Trophoblast cell (in vitro differentiated cells and primary cell): ENCODE results near the gene ZNF582.
"Not testable (repeated sequence)": the region's sequence is repeated elsewhere in the genome, so short reads cannot be mapped to it uniquely, and the experiment has no call there.

Experiments used
- DNase-seq, 2 donors: peaks; one replicate each; pipeline ENCODE4 v3.0.0-alpha.2; 2016
- H2AFZ ChIP-seq: 2 replicates; pipeline ENCODE4 v1.6.1; 2013; ENCODE audit warnings: low read length, moderate library complexity, mild to moderate bottlenecking; ENCODE audit not compliant: insufficient read depth, poor library complexity
- H2AK5ac ChIP-seq: 2 replicates; pipeline ENCODE4 v1.6.1; 2013; ENCODE audit warnings: mild to moderate bottlenecking, low read length
- H2BK120ac ChIP-seq: 2 replicates; pipeline ENCODE4 v1.6.1; 2013; ENCODE audit warnings: low read length, mild to moderate bottlenecking, moderate library complexity; ENCODE audit not compliant: insufficient read depth, poor library complexity
- H2BK12ac ChIP-seq: 2 replicates; pipeline ENCODE4 v1.6.1; 2013; ENCODE audit warnings: mild to moderate bottlenecking, low read length, moderate library complexity
- H2BK5ac ChIP-seq: 2 replicates; pipeline ENCODE4 v1.6.1; 2013; ENCODE audit warnings: low read length, low read depth, moderate library complexity, mild to moderate bottlenecking; ENCODE audit not compliant: poor library complexity
- H3K14ac ChIP-seq: 2 replicates; pipeline ENCODE4 v1.6.1; 2013; ENCODE audit warnings: mild to moderate bottlenecking, low read length
- H3K18ac ChIP-seq: 2 replicates; pipeline ENCODE4 v1.6.1; 2013; ENCODE audit warnings: mild to moderate bottlenecking, low read length
- H3K23ac ChIP-seq: 2 replicates; pipeline ENCODE4 v1.6.1; 2013; ENCODE audit warnings: low read length
- H3K27ac ChIP-seq: 2 replicates; pipeline ENCODE4 v1.5.1; 2013; ENCODE audit warnings: low read depth, mild to moderate bottlenecking, inconsistent platforms, low read length, moderate library complexity
- H3K27me3 ChIP-seq: 2 replicates; pipeline ENCODE4 v1.6.1; 2013; ENCODE audit warnings: inconsistent platforms, mild to moderate bottlenecking, low read length, moderate library complexity; ENCODE audit not compliant: insufficient read depth
- H3K36me3 ChIP-seq, 2 experiments: 1 replicate in 1 of 2; 2 replicates in 1 of 2; pipeline ENCODE4 v1.6.1; 2013; ENCODE audit warnings: low read length in 2 of 2, mild to moderate bottlenecking in 2 of 2, moderate library complexity in 1 of 2; ENCODE audit not compliant: insufficient read depth in 2 of 2, control insufficient read depth in 1 of 2
- H3K4ac ChIP-seq: 2 replicates; pipeline ENCODE4 v1.6.1; 2013; ENCODE audit warnings: low read depth, mild to moderate bottlenecking, low read length, moderate library complexity
- H3K4me1 ChIP-seq, 2 experiments: 1 replicate in 1 of 2; 2 replicates in 1 of 2; pipeline ENCODE4 v1.6.1; 2013; ENCODE audit warnings: low read length in 2 of 2, mild to moderate bottlenecking in 2 of 2, moderate library complexity in 1 of 2; ENCODE audit not compliant: insufficient read depth in 2 of 2, control insufficient read depth in 1 of 2
- H3K4me2 ChIP-seq: 2 replicates; pipeline ENCODE4 v1.6.1; 2013; ENCODE audit warnings: inconsistent platforms, mild to moderate bottlenecking, low read length, moderate library complexity
- H3K4me3 ChIP-seq: 2 replicates; pipeline ENCODE4 v1.5.1; 2013; ENCODE audit warnings: mild to moderate bottlenecking, low read depth, low read length, inconsistent platforms
- H3K79me1 ChIP-seq: one replicate; pipeline ENCODE4 v1.6.1; 2013; ENCODE audit warnings: low read length
- H3K79me2 ChIP-seq: 2 replicates; pipeline ENCODE4 v1.6.1; 2013; ENCODE audit warnings: low read length, mild to moderate bottlenecking; ENCODE audit not compliant: control insufficient read depth, insufficient read depth, poor library complexity
- H3K9ac ChIP-seq: 2 replicates; pipeline ENCODE4 v1.6.1; 2013; ENCODE audit warnings: mild to moderate bottlenecking, low read length
- H3K9me3 ChIP-seq: 2 replicates; pipeline ENCODE4 v1.6.1; 2013; ENCODE audit warnings: low read depth, mild to moderate bottlenecking, control low read depth, inconsistent platforms, low read length; ENCODE audit not compliant: insufficient read depth
- H4K12ac ChIP-seq: 2 replicates; pipeline ENCODE4 v1.6.1; 2013; ENCODE audit warnings: low read depth, mild to moderate bottlenecking, low read length, moderate library complexity
- H4K8ac ChIP-seq: 2 replicates; pipeline ENCODE4 v1.6.1; 2013; ENCODE audit warnings: low read depth, mild to moderate bottlenecking, low read length, moderate library complexity
- H4K91ac ChIP-seq: one replicate; pipeline ENCODE4 v1.6.1; 2013; ENCODE audit warnings: low read depth, mild to moderate bottlenecking, low read length, moderate library complexity
- WGBS: extraction: QIAGEN DNeasy Blood & Tissue Kit; methylation state at CpG from one replicate; pipeline ENCODE4 v1.1.7; 2013; ENCODE audit warnings: missing lambda C conversion rate; ENCODE audit not compliant: insufficient read length, insufficient coverage; ENCODE audit errors: extremely low coverage; 5-methylcytosine and 5-hydroxymethylcytosine counted together

Gene ZNF582

GRCh38 chr19:56348289-56348877 is 45.0 kb downstream of the ZNF582 start:
- no peak overlapping the region for H3K9ac ChIP-seq
- H2AK5ac ChIP-seq: no peak overlapping the region
- DNase-seq: peak; percentile 0 to 33
- H4K12ac ChIP-seq: no peak overlapping the region
- H2BK120ac ChIP-seq: no peak overlapping the region
- H3K79me2 ChIP-seq: no peaks in the 10 kb centered on the region
- H3K18ac ChIP-seq: no peak overlapping the region
- no peaks in the 10 kb centered on the region for H3K9me3 ChIP-seq
- H3K27me3 ChIP-seq: no peaks in the 10 kb centered on the region
- H4K91ac ChIP-seq: no peak overlapping the region
- no peak overlapping the region for H3K4me2 ChIP-seq
- H3K23ac ChIP-seq: no peak overlapping the region
- H2BK5ac ChIP-seq: no peak overlapping the region
- H2AFZ ChIP-seq: no peak overlapping the region
- H3K36me3 ChIP-seq: no peaks in the 10 kb centered on the region
- no peaks in the 10 kb centered on the region for H3K4me1 ChIP-seq
- H4K8ac ChIP-seq: no peak overlapping the region
- H3K79me1 ChIP-seq: no peaks in the 10 kb centered on the region
- no peak overlapping the region for H3K4ac ChIP-seq
- no peak overlapping the region for H2BK12ac ChIP-seq
- no CpG with 5 or more reads among the region's 5 CpGs for WGBS
- H3K27ac ChIP-seq: no peak overlapping the region
- no peak overlapping the region for H3K4me3 ChIP-seq
- H3K14ac ChIP-seq: no peak overlapping the region

GRCh38 chr19:56347163-56347778 is 46.1 kb downstream of the ZNF582 start:
- no peaks in the 10 kb centered on the region for H3K4me1 ChIP-seq
- H3K4ac ChIP-seq: no peak overlapping the region
- H4K91ac ChIP-seq: no peak overlapping the region
- no peak overlapping the region for H3K4me2 ChIP-seq
- H4K12ac ChIP-seq: no peak overlapping the region
- no peak for DNase-seq
- no peaks in the 10 kb centered on the region for H3K9me3 ChIP-seq
- no peak overlapping the region for H3K27ac ChIP-seq
- H2AK5ac ChIP-seq: no peak overlapping the region
- H3K23ac ChIP-seq: no peak overlapping the region
- no peak overlapping the region for H2BK120ac ChIP-seq
- no CpG with 5 or more reads among the region's 7 CpGs for WGBS
- H3K79me1 ChIP-seq: no peaks in the 10 kb centered on the region
- no peak overlapping the region for H3K4me3 ChIP-seq
- no peak overlapping the region for H2AFZ ChIP-seq
- H3K9ac ChIP-seq: no peak overlapping the region
- no peaks in the 10 kb centered on the region for H3K27me3 ChIP-seq
- H2BK12ac ChIP-seq: no peak overlapping the region
- no peaks in the 10 kb centered on the region for H3K36me3 ChIP-seq
- no peak overlapping the region for H3K18ac ChIP-seq
- H4K8ac ChIP-seq: no peak overlapping the region
- H2BK5ac ChIP-seq: no peak overlapping the region
- no peak overlapping the region for H3K14ac ChIP-seq
- H3K79me2 ChIP-seq: no peaks in the 10 kb centered on the region

GRCh38 chr19:56341948-56342347 is 51.4 kb downstream of the ZNF582 start:
- no peak for DNase-seq
- H2BK5ac ChIP-seq: no peak overlapping the region
- no peak overlapping the region for H3K4ac ChIP-seq
- H3K27me3 ChIP-seq: no peaks in the 10 kb centered on the region
- H2BK120ac ChIP-seq: no peak overlapping the region
- H3K9me3 ChIP-seq: peaks cover 3% of the 10 kb centered on the region
- H3K4me3 ChIP-seq: no peak overlapping the region
- no peak overlapping the region for H2AK5ac ChIP-seq
- H4K12ac ChIP-seq: no peak overlapping the region
- no peak overlapping the region for H3K9ac ChIP-seq
- H3K23ac ChIP-seq: no peak overlapping the region
- no peaks in the 10 kb centered on the region for H3K4me1 ChIP-seq
- no peak overlapping the region for H3K14ac ChIP-seq
- H2BK12ac ChIP-seq: no peak overlapping the region
- H4K8ac ChIP-seq: no peak overlapping the region
- no peaks in the 10 kb centered on the region for H3K36me3 ChIP-seq
- H4K91ac ChIP-seq: no peak overlapping the region
- no peak overlapping the region for H3K18ac ChIP-seq
- no peaks in the 10 kb centered on the region for H3K79me2 ChIP-seq
- no peak overlapping the region for H3K27ac ChIP-seq
- H3K79me1 ChIP-seq: no peaks in the 10 kb centered on the region
- no peak overlapping the region for H2AFZ ChIP-seq
- no peak overlapping the region for H3K4me2 ChIP-seq

GRCh38 chr19:56339031-56339430 is 54.3 kb downstream of the ZNF582 start:
- WGBS: no CpG with 5 or more reads among the region's 10 CpGs
- H3K27ac ChIP-seq, H3K18ac ChIP-seq, DNase-seq, H3K14ac ChIP-seq, H3K36me3 ChIP-seq, H2AK5ac ChIP-seq, H3K79me2 ChIP-seq, H3K79me1 ChIP-seq, H3K9me3 ChIP-seq, H4K91ac ChIP-seq, H3K23ac ChIP-seq, H2BK120ac ChIP-seq, H2BK12ac ChIP-seq, H3K4me3 ChIP-seq, H3K4me1 ChIP-seq, H3K4me2 ChIP-seq, H4K12ac ChIP-seq, H2AFZ ChIP-seq, H3K9ac ChIP-seq, H4K8ac ChIP-seq, H2BK5ac ChIP-seq, H3K4ac ChIP-seq, H3K27me3 ChIP-seq: not testable (repeated sequence)
